ENCODE data around the gene SPAG16.

DNA sequence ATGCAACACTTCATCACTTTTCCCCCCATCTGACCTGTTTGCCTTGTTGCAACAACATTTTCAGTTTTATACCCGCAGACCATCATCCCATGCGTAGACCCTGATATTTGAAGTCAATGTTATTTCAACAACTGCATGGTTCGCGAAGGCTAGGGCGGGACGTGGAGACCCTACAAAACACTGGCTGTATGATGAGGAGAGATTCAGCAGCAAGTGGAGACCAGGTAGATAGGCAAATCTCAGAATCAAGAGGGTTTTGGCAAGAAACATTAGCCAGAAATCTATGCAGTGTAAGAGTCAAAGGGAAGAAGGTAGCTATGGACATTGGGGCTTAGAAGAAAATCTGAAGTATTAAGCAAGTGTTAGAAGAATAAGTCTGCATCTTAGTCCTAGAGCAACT lies 42.4 kb upstream of the SPAG16 start:
- TF ChIP-seq, protein P1, sequence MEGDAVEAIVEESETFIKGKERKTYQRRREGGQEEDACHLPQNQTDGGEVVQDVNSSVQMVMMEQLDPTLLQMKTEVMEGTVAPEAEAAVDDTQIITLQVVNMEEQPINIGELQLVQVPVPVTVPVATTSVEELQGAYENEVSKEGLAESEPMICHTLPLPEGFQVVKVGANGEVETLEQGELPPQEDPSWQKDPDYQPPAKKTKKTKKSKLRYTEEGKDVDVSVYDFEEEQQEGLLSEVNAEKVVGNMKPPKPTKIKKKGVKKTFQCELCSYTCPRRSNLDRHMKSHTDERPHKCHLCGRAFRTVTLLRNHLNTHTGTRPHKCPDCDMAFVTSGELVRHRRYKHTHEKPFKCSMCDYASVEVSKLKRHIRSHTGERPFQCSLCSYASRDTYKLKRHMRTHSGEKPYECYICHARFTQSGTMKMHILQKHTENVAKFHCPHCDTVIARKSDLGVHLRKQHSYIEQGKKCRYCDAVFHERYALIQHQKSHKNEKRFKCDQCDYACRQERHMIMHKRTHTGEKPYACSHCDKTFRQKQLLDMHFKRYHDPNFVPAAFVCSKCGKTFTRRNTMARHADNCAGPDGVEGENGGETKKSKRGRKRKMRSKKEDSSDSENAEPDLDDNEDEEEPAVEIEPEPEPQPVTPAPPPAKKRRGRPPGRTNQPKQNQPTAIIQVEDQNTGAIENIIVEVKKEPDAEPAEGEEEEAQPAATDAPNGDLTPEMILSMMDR (conservative IDR thresholded peaks at IDR 0.05), result no peak
- no peak for TF ChIP-seq ZFX (IDR thresholded peaks at IDR 0.05)
